ENCODE measurements around the gene PEAR1.

PEAR1 gene

GRCh38 chr1:156885314-156885713 lies 8.2 kb upstream of the PEAR1 start:
- Histone ChIP-seq H3K9me3 (ENCODE audit: control insufficient read depth in 1 of 2, low read length in 2 of 2) (no peaks in the 10 kb centered on the region), H3K4me3 (ENCODE audit: low read depth in 1 of 2, low read length in 2 of 2) (no peak overlapping the region), H3K36me3 (ENCODE audit: control insufficient read depth in 1 of 2, insufficient read depth in 2 of 2, low read length in 2 of 2) (no peaks in the 10 kb centered on the region), H3K27ac (ENCODE audit: low read length) (no peak overlapping the region), H3K4me1 (ENCODE audit: control insufficient read depth in 1 of 2, insufficient read depth in 2 of 2, low read length in 2 of 2) (no peaks in the 10 kb centered on the region), H3K27me3 (ENCODE audit: low read depth, low read length) (peaks cover 6% of the 10 kb centered on the region)

- Histone ChIP-seq H3K36me3 (ENCODE audit: control insufficient read depth in 1 of 2, insufficient read depth in 2 of 2, low read length in 2 of 2) (no peaks in the 10 kb centered on the region), H3K27me3 (ENCODE audit: low read depth, low read length) (peaks cover 6% of the 10 kb centered on the region), H3K4me3 (ENCODE audit: low read depth in 1 of 2, low read length in 2 of 2) (no peak overlapping the region), H3K9me3 (ENCODE audit: control insufficient read depth in 1 of 2, low read length in 2 of 2) (no peaks in the 10 kb centered on the region), H3K4me1 (ENCODE audit: control insufficient read depth in 1 of 2, insufficient read depth in 2 of 2, low read length in 2 of 2) (no peaks in the 10 kb centered on the region), H3K27ac (ENCODE audit: low read length) (no peak overlapping the region)
Observed at GRCh38 chr1:156885880-156886355, 7.6 kb upstream of the PEAR1 start.

GRCh38 chr1:156886583-156887281 lies 6.8 kb upstream of the PEAR1 start:
- Histone ChIP-seq H3K4me1 (ENCODE audit: control insufficient read depth in 1 of 2, insufficient read depth in 2 of 2, low read length in 2 of 2) (no peaks in the 10 kb centered on the region), H3K36me3 (ENCODE audit: control insufficient read depth in 1 of 2, insufficient read depth in 2 of 2, low read length in 2 of 2) (no peaks in the 10 kb centered on the region), H3K9me3 (ENCODE audit: control insufficient read depth in 1 of 2, low read length in 2 of 2) (no peaks in the 10 kb centered on the region), H3K27ac (ENCODE audit: low read length) (no peak overlapping the region), H3K4me3 (ENCODE audit: low read depth in 1 of 2, low read length in 2 of 2) (no peak overlapping the region), H3K27me3 (ENCODE audit: low read depth, low read length) (peaks cover 6% of the 10 kb centered on the region)

- no peak overlapping the region for H3K27ac ChIP-seq (ENCODE audit: low read length)
- no peaks in the 10 kb centered on the region for H3K36me3 ChIP-seq (ENCODE audit: control insufficient read depth in 1 of 2, insufficient read depth in 2 of 2, low read length in 2 of 2)
- no peaks in the 10 kb centered on the region for H3K9me3 ChIP-seq (ENCODE audit: control insufficient read depth in 1 of 2, low read length in 2 of 2)
- H3K4me3 ChIP-seq (ENCODE audit: low read depth in 1 of 2, low read length in 2 of 2): no peak overlapping the region
- H3K4me1 ChIP-seq (ENCODE audit: control insufficient read depth in 1 of 2, insufficient read depth in 2 of 2, low read length in 2 of 2): no peaks in the 10 kb centered on the region
- peaks cover 6% of the 10 kb centered on the region for H3K27me3 ChIP-seq (ENCODE audit: low read depth, low read length)
Observed at GRCh38 chr1:156887317-156887716, 6.2 kb upstream of the PEAR1 start.

- H3K27me3 ChIP-seq (ENCODE audit: low read depth, low read length): peaks cover 6% of the 10 kb centered on the region
- H3K9me3 ChIP-seq (ENCODE audit: control insufficient read depth in 1 of 2, low read length in 2 of 2): no peaks in the 10 kb centered on the region
- no peak overlapping the region for H3K27ac ChIP-seq (ENCODE audit: low read length)
- H3K36me3 ChIP-seq (ENCODE audit: control insufficient read depth in 1 of 2, insufficient read depth in 2 of 2, low read length in 2 of 2): no peaks in the 10 kb centered on the region
- H3K4me3 ChIP-seq (ENCODE audit: low read depth in 1 of 2, low read length in 2 of 2): no peak overlapping the region
- no peaks in the 10 kb centered on the region for H3K4me1 ChIP-seq (ENCODE audit: control insufficient read depth in 1 of 2, insufficient read depth in 2 of 2, low read length in 2 of 2)
Observed at GRCh38 chr1:156887734-156888133, 5.8 kb upstream of the PEAR1 start.

- Histone ChIP-seq H3K27ac (ENCODE audit: low read length) (no peak overlapping the region), H3K4me1 (ENCODE audit: control insufficient read depth in 1 of 2, insufficient read depth in 2 of 2, low read length in 2 of 2) (peaks cover 0 to 3% of the 10 kb centered on the region in 2 donors), H3K9me3 (ENCODE audit: control insufficient read depth in 1 of 2, low read length in 2 of 2) (no peaks in the 10 kb centered on the region), H3K4me3 (ENCODE audit: low read depth in 1 of 2, low read length in 2 of 2) (no peak overlapping the region), H3K36me3 (ENCODE audit: control insufficient read depth in 1 of 2, insufficient read depth in 2 of 2, low read length in 2 of 2) (no peaks in the 10 kb centered on the region), H3K27me3 (ENCODE audit: low read depth, low read length) (peaks cover 13% of the 10 kb centered on the region)
Observed at GRCh38 chr1:156889802-156890580, 3.5 kb upstream of the PEAR1 start.

- H3K36me3 ChIP-seq (ENCODE audit: control insufficient read depth in 1 of 2, insufficient read depth in 2 of 2, low read length in 2 of 2): no peaks in the 10 kb centered on the region
- H3K9me3 ChIP-seq (ENCODE audit: control insufficient read depth in 1 of 2, low read length in 2 of 2): no peaks in the 10 kb centered on the region
- H3K4me3 ChIP-seq (ENCODE audit: low read depth in 1 of 2, low read length in 2 of 2): peak overlapping the region in 1 of 2 donors; percentile 47
- H3K27ac ChIP-seq (ENCODE audit: low read length): no peak overlapping the region
- H3K4me1 ChIP-seq (ENCODE audit: control insufficient read depth in 1 of 2, insufficient read depth in 2 of 2, low read length in 2 of 2): peaks cover 0 to 15% of the 10 kb centered on the region in 2 donors
- peaks cover 16% of the 10 kb centered on the region for H3K27me3 ChIP-seq (ENCODE audit: low read depth, low read length)
Observed at GRCh38 chr1:156892190-156893047, 1.1 kb upstream of the PEAR1 start.

- H3K4me1 ChIP-seq (ENCODE audit: control insufficient read depth in 1 of 2, insufficient read depth in 2 of 2, low read length in 2 of 2): peaks cover 0 to 18% of the 10 kb centered on the region in 2 donors
- H3K27ac ChIP-seq (ENCODE audit: low read length): peak overlapping the region; percentile 30
- peak overlapping the region; percentile 31 to 47 for H3K4me3 ChIP-seq (ENCODE audit: low read depth in 1 of 2, low read length in 2 of 2)
- no peaks in the 10 kb centered on the region for H3K36me3 ChIP-seq (ENCODE audit: control insufficient read depth in 1 of 2, insufficient read depth in 2 of 2, low read length in 2 of 2)
- peaks cover 16% of the 10 kb centered on the region for H3K27me3 ChIP-seq (ENCODE audit: low read depth, low read length)
- no peaks in the 10 kb centered on the region for H3K9me3 ChIP-seq (ENCODE audit: control insufficient read depth in 1 of 2, low read length in 2 of 2)
Observed at GRCh38 chr1:156894001-156894400, 483 bp downstream of the PEAR1 start.

GRCh38 chr1:156894711-156895454 lies 1.4 kb downstream of the PEAR1 start:
- peak overlapping the region; percentile 54 for H3K27ac ChIP-seq (ENCODE audit: low read length)
- H3K36me3 ChIP-seq (ENCODE audit: control insufficient read depth in 1 of 2, insufficient read depth in 2 of 2, low read length in 2 of 2): no peaks in the 10 kb centered on the region
- peaks cover 0 to 18% of the 10 kb centered on the region in 2 donors for H3K4me1 ChIP-seq (ENCODE audit: control insufficient read depth in 1 of 2, insufficient read depth in 2 of 2, low read length in 2 of 2)
- H3K4me3 ChIP-seq (ENCODE audit: low read depth in 1 of 2, low read length in 2 of 2): peak overlapping the region in 1 of 2 donors; percentile 47
- H3K9me3 ChIP-seq (ENCODE audit: control insufficient read depth in 1 of 2, low read length in 2 of 2): no peaks in the 10 kb centered on the region
- H3K27me3 ChIP-seq (ENCODE audit: low read depth, low read length): peaks cover 16% of the 10 kb centered on the region

- Histone ChIP-seq H3K27me3 (ENCODE audit: low read depth, low read length) (peaks cover 16% of the 10 kb centered on the region), H3K4me3 (ENCODE audit: low read depth in 1 of 2, low read length in 2 of 2) (peak overlapping the region in 1 of 2 donors; percentile 47), H3K4me1 (ENCODE audit: control insufficient read depth in 1 of 2, insufficient read depth in 2 of 2, low read length in 2 of 2) (peaks cover 0 to 18% of the 10 kb centered on the region in 2 donors), H3K36me3 (ENCODE audit: control insufficient read depth in 1 of 2, insufficient read depth in 2 of 2, low read length in 2 of 2) (no peaks in the 10 kb centered on the region), H3K27ac (ENCODE audit: low read length) (peak overlapping the region; percentile 54), H3K9me3 (ENCODE audit: control insufficient read depth in 1 of 2, low read length in 2 of 2) (no peaks in the 10 kb centered on the region)
Observed at GRCh38 chr1:156895455-156895812, 1.9 kb downstream of the PEAR1 start.

All from muscle layer of duodenum (tissue), 2 donors.